Activated effector memory CD4-positive, alpha-beta T cell treated with anti-CD3 and anti-CD28 coated beads, Interleukin-2, amount 50 U/mL, for 16 hours (primary cell): ENCODE results near the gene PDS5A.
"Not testable (repeated sequence)": the region's sequence is repeated elsewhere in the genome, so short reads cannot be mapped to it uniquely, and the experiment has no call there.

Experiments
- DNase-seq: peaks from one replicate; pipeline ENCODE4 v3.0.0-alpha.2; 2020

Gene PDS5A, protein sequence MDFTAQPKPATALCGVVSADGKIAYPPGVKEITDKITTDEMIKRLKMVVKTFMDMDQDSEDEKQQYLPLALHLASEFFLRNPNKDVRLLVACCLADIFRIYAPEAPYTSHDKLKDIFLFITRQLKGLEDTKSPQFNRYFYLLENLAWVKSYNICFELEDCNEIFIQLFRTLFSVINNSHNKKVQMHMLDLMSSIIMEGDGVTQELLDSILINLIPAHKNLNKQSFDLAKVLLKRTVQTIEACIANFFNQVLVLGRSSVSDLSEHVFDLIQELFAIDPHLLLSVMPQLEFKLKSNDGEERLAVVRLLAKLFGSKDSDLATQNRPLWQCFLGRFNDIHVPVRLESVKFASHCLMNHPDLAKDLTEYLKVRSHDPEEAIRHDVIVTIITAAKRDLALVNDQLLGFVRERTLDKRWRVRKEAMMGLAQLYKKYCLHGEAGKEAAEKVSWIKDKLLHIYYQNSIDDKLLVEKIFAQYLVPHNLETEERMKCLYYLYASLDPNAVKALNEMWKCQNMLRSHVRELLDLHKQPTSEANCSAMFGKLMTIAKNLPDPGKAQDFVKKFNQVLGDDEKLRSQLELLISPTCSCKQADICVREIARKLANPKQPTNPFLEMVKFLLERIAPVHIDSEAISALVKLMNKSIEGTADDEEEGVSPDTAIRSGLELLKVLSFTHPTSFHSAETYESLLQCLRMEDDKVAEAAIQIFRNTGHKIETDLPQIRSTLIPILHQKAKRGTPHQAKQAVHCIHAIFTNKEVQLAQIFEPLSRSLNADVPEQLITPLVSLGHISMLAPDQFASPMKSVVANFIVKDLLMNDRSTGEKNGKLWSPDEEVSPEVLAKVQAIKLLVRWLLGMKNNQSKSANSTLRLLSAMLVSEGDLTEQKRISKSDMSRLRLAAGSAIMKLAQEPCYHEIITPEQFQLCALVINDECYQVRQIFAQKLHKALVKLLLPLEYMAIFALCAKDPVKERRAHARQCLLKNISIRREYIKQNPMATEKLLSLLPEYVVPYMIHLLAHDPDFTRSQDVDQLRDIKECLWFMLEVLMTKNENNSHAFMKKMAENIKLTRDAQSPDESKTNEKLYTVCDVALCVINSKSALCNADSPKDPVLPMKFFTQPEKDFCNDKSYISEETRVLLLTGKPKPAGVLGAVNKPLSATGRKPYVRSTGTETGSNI (N-terminal part only)

DNA sequence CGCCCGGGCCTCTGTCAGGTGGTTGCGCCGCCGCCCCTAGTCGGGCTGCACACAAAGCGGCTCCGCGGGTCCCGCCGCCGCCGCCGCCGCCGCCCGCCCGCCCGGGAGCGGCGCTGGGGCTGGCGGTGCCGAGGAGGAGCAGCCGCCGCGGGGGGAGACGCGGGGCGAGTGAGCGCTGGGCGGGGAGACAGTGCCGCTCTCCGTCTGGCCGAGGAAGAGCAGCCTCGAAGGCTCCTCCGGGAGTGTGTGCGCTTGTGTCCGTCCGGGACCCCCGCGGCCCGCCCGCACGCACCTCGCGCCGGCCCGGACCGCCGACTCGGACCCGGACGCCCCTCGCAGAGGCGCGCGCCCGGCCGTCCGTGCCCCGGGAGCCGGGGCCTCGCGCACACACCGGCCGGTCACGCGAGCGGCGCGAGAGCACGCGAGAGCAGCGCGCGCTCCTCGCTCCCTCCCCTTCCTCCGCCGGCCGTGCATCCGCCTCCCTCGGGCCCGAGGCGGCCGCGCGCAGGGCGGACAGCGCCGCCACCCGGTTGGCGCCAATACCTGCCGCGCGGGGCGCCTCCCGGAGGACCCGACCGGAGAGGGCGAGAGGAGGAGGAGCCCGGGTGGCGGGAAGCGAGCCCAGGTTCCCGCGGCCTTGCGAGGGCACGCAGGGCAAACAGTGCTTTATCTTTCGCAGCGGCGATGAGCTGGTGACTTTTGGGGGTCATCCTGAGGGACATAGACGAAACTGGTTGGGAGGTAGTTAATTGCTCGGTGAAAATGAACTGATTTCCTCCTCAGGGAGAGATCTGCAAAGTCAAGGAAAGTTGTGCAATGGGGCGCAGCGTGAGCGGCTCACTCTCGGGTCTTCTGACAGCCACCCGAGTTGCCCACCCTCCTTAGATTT is at the start of gene PDS5A:
TSS of gene PDS5A (minus strand) at position 423 of the 889 bp plus-strand sequence. CDS start 1,334 bp downstream, outside the sequence.
- DNase-seq: peak; percentile 97

DNA sequence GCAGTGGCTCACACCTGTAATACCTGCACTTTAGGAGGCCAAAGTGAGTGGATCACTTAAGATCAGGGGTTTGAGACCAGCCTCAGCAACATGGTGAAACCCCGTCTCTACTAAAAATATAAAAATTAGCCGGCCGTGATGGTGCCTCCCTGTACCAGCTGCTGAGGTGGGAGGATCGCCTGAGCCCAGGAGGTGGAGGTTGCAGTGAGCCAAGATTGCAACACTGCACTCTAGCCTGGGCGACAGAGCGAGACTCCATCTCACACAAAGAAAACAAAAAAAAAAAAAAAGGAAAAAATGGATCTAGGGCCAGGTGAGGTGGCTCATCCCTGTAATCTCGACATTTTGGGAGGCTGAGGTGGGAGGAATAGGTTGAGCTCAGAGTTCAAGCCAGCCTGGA is 46.3 kb upstream of the PDS5A start:
- DNase-seq: not testable (repeated sequence)

DNA sequence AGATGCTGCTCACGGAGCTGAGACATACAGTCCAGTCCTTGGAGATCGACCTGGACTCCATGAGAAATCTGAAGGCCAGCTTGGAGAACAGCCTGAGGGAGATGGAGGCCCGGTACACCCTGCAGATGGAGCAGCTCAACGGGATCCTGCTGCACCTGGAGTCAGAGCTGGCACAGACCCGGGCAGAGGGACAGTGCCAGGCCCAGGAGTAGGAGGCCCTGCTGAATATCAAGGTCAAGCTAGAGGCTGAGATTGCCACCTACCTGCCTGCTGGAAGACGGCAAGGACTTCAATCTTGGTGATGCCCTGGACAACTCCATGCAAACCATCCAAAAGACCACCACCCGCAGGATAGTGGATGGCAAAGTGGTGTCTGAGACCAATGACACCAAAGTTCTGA is 43.4 kb upstream of the PDS5A start:
- DNase-seq: not testable (repeated sequence)

DNA sequence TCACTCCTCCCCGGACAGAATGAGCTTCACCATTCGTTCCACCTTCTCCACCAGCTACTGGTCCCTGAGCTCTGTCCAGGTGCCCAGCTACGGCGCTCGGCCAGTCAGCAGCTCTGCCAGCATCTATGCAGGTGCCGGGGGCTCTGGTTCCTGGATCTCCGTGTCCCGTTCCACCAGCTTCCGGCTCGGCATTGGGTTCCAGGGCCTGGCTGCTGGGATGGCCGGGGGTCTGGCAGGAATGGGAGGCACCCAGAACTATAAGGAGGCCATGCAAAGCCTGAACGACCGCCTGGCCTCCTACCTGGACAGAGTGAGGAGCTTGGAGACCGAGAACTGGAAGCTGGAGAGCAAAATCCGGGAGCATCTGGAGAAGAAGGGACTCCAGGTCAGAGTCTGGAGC is 42.5 kb upstream of the PDS5A start:
- no peak for DNase-seq

DNA sequence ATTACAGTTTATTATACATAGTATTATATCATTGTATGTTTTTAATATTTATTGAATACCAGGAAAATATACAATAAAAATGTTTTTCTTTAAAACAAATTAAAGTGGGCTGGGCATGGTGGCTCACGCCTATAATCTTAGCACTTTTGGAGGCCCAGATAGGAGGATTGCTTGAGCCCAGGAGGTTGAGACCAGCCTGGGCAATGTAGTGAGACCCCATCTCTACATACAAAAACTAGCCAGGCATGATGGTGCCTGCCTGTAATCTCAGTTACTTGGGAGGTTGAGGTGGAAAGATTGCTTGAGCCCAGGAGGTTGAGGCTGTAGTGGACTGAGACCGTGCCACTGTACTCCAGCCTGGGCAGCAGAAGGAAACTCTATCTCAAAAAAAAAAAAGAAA is 38.3 kb upstream of the PDS5A start:
- DNase-seq: no peak

DNA sequence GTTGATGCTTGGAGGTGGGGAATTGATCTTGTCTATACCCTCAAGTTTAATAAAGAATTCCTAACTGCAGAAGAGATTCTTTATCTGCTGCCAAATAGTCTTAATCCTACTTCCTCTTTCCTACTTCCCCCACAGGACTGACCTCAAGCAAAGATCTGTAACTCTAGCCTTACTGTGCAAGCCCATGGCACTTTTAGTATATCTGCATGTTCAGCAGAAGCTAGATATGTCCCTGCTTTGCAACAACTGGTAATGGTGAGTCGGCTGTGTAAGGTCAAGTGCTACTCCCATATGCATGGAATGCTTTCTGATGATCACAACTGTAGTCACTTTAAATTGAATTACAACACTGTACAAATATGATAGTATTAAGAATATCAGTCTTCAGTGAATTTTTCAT is 26.3 kb upstream of the PDS5A start:
- no peak for DNase-seq

DNA sequence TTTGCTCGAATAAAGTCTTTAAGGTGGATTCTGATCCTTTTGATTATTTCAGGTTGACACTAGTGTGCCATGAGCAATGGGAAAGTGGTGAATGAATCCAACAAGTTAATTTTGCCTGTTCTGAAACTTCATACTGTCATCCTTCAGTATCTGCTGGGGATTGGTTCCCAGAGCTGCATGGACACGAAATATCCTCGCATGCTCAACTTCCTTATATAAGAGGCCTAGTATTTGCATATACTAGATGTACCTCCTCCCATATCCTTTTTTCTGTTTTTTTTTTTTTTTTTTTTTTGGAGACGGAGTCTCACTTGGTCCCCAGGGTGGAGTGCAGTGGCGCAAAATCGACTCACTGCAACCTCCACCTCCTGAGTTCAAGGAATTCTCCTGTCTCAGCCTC is 23.0 kb upstream of the PDS5A start:
- DNase-seq: no peak

DNA sequence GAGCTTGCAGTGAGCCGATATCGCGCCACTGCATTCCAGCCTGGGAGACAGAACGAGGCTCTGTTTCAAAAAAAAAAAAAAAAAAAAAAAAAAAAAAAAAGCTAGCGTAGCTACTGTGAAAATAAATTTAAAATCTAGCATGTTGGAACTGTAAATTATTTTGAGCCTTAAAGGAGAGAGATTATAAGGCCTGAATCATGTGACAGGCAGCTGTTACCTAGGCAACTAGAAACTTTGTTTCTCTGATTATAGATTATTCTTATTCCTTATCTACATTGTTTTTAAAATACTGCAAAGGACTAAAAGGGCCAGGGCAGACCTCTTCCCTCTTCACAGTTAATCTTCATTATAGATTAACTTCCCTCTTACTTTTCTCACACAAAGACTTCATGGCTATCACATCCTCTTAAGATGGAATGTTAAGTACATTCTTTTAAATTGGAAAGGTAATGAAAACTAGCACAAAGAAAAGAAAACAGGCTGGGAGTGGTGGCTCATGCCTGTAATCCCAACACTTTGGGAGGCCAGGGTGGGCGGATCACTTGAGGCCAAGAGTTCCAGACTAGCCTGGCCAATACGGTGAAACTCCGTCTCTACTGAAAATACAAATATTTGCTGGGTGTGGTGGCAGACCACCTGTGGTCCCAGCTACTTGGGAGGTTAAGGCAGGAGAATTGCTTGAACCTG is 21.1 kb upstream of the PDS5A start:
- no peak for DNase-seq

DNA sequence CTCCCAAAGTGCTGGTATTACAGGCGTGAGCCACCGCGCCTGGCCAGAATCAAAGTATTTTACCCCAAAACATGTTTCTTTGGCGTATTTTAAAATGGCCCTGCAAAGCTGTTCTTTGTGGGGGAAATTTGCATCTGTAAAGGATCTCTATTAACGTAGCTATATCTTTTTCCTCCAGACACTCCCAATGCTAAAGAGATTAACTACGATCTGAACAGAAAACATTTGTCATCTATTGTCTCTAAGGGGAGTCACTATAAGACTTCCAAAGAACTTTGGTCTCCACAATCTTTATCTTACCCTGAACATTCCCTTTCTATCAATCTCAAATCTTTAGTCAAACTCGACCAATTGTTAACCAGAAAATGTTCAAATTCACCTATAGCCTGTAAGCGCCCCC is 19.1 kb upstream of the PDS5A start:
- no peak for DNase-seq

DNA sequence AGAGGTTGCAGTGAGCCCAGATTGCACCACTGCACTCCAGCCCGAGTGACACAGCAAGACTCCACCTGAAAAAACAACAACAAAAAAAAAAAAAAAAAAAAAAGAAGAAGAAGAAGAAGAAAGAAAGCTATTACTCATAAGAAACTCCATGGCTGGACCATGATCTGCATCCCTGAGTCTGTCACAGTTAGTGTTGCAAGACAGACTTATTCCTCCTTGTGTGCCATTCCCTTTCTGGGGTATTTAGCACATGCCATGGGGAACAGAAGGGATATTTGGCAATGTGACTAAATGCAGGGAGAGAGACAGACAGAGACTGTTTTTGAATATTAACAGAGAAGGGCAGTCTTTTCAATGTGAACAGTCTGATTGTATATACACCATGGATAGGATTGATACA is 16.7 kb upstream of the PDS5A start:
- DNase-seq: no peak

DNA sequence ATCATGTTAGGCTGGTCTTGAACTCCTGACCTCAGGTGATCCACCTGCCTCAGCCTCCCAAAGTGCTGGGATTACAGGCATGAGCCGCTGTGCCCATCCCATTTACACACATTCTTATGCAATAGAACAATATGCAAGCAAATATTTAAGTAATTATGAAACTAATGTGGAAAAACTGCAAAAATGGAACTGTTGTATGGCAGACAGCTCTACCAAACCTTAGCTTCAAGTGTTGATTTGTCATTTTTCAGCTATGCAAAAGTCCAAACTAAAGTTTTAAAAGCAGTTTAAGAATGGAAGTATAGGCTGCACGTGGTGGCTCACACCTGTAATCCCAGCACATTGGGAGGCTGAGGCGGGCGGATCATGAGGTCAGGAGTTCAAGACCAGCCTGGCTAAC is 11.7 kb upstream of the PDS5A start:
- DNase-seq: not testable (repeated sequence)

DNA sequence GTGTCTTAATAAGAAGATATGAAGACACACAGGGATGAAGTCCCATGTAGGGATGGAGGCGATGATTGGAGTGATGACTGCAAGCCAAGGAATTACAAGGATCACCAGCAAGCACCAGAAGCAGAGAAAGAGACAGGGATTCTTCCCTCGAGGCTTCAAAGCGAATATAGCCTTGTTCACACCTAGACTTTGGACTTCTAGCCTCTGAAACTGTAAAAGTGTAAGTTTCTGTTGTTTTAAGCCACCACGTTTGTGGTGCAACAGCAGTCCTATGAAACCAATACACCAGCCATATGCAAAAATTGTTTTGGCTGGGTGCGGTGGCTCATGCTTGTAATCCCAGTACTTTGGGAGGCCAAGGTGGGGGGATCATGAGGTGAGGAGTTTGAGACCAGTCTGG is 9.8 kb upstream of the PDS5A start:
- DNase-seq: peak; percentile 6

DNA sequence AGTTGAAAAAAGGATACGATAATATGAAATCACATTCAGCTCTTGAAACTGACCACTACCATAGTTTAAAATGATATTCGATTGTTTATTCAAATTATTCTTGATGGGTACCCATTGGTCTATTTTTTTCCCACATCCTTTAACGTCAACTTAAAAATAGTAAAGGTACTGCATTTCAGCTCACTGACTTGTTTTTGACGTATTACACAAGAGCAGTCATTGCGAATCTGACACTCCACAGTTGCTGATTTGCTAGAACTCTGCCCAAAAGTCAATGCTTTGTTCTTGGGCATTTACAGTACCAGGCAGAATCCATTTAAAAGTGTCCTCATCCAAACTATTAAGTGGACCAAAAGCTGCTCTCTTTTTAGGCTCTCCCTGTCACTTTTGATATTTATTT is 1.2 kb upstream of the PDS5A start:
- no peak for DNase-seq

DNA sequence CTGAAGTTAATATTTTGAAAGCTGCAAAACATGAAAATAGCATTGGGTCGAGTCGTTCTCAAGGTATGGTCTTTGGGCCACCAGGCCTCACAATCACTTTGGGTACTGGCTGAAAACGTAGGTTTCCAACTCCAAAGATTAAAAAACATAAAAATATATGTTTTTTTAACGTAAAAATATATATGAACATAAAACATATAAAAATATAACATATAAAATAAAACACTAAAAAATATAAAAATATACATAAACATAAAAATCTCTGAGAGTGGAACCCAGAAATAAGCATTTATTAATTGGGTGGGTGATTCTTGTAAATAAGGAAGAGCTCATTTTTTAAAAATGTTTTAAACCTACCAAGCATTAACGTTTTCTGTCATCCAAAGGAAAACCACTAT is 666 bp upstream of the PDS5A start:
- no peak for DNase-seq

DNA sequence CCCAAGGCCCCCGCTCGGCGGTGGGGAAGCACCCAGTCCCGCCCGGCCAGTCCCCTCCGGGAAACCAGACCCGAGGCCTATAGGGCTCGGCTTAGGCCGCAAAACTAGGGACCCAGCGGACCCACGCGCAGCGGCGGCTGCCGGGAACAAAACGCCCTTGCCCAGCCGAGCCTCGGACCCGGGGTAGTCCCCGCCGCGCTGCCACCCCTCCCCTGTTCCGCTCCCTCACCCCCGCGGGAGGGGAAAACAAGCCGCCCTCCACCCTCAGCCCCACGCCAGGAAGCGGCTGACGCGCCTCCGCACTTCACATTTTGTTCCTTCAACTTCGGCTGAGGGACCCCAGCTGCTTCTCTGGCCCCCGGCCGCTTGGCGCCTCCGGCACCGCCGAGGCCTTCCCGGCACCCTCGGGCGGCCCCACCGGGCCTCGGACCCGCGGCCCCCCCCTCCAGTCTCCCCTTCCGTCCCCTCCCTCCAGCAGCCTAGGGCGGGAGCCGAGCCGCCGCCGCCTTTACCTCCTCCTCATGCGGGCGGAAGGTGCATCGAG is 694 bp downstream of the PDS5A start:
- peak; percentile 83 for DNase-seq

DNA sequence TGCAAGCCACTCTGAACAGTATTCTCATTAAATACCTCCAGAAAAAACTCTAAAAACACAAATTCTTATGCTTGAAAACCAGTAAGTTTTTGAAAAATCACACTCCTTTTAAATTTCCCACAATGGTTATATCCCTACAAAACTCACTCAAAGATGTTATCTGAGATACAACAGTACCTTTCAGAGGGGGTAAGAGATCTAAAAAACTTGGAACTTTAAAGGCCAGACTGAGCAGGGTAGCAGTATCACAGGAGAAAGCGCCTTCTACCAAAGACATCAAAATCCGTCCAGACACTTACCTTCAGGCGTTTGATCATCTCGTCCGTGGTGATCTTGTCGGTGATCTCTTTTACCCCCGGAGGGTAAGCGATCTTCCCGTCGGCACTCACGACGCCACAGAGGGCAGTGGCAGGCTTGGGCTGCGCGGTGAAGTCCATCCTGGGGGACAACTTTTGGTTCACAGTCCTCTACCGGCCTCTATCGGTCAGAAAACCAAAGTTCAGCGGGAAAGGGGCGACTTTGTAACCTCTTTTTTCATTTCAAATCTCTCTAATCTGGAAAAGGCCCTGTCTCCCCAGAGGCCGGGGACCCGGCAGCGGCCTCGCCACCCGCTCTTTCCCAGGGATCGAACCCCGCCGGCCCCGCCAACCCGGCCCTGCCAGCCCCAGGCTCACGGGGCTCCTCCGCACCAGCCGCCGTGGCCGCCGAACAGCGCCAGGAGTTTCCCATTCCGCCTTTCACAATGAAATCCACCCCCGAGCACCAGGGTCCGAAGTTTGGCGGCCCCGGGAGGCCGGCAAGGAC is 1.4 kb downstream of the PDS5A start:
- peak; percentile 88 for DNase-seq

DNA sequence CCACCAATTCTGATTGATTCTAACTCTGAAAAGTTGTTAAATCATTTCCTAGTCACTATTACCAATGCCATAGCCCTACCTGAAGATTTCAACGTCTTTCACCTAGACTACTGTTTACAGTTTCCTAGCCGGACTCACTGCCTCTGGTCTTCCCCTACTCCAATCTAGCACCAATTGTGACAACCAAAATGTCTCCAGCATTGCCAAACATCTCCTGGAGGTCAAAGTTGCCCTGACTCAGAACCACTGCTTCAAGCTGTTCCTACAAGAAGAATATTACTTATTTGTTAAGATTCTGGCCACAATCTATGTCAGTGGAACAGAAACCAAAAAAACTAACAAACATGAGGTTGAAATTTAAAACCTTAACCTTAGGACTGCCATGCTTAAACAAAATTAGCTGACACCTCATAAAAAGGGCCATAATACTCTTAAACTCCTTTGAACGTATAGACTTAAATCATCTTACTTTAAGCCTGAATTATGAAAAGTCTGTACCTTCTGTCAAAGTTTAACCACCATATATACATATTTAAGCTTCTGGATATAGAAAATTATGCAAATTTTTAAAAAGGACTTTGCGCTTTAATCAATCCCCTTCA is 2.1 kb downstream of the PDS5A start:
- peak; percentile 45 for DNase-seq

DNA sequence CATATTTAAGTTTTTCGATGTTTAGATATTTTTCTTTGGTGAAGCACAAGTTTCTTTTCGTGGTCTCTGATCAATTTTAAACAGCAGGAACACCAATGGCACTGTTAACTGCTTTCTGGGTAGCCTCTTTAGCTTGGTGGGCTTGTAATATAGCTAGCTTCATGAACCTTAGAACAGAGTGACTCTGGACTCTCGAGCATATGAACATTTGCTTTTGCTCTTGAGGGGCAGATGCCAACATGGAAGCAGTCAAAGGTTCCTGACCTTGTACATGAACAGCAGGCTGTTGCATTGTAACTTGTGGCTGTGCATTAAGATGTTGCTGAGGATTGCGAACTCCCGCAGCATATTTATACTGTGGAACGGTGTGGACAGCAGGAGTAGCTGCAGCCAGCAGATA is 4.7 kb downstream of the PDS5A start:
- peak; percentile 31 for DNase-seq

DNA sequence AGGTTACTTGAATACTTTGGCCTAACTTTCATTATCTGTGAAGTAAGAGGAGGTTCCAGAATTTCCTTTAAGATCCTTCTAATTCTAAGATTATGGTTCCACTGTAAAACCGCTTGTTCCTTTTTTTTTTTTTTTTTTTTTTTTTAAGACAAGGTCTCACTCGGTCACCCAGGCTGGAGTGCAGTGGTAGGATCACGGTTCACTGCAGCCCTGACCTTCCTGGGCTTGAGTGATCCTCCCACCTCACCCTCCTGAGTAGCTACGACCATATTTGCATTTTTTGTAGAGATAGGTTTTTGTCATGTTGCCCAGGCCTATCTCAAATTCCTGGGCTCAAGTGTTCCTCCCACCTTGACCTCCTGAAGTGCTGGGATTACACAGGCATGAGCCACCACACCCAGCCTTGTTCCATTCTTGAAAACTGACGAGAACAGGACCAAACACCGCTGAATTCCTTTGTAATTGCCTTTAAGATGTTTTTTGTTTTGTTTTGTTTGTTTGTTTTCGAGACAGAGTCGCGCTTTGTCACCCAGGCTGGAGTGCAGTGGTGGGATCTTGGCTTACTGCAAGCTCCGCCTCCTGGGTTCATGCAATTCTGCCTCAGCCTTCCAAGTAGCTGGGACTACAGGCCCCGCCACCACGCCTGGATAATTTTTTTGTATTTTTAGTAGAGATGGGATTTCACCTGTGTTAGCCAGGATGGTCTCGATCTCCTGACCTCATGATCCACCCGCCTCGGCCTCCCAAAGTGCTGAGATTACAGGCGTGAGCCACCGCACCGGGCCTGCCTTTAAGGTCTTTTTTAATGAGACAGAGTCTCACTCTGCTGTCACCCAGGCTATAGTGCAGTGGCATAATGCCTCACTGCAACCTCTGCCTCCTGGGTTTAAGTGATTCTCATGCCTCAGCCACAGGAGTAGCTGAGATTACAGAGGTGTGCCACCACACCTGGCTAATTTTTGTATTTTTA is 6.8 kb downstream of the PDS5A start:
- DNase-seq: peak; percentile 41
